ENCODE measurements around the gene CCS.
"Not testable (repeated sequence)": the region's sequence is repeated elsewhere in the genome, so short reads cannot be mapped to it uniquely, and the experiment has no call there.

The CCS gene

DNA sequence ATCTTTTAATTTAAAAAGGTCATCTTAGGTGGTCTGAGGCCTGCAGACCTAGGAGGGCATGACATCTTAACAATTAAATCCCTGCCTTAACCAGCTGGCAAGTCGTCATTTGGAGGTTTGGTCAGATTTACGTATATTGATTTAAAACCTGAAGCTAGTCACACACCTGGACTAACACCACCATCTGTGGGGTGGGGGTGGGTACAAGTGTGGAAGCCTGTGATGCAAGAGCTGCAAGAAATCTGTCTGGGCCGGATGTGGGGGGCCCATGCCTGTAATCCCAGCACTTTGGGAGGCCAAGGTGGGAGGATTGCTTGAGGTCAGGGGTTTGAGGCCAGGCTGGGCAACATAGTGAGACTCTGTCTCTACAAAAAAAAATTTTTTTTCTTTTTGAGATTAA, 11.7 kb upstream of the CCS start:
- DNase-seq (ENCODE audit: low read depth) = no peak
- H3K4me3 ChIP-seq (ENCODE audit: low read depth, low read length) = no peak overlapping the region
- TF ChIP-seq, protein P1, sequence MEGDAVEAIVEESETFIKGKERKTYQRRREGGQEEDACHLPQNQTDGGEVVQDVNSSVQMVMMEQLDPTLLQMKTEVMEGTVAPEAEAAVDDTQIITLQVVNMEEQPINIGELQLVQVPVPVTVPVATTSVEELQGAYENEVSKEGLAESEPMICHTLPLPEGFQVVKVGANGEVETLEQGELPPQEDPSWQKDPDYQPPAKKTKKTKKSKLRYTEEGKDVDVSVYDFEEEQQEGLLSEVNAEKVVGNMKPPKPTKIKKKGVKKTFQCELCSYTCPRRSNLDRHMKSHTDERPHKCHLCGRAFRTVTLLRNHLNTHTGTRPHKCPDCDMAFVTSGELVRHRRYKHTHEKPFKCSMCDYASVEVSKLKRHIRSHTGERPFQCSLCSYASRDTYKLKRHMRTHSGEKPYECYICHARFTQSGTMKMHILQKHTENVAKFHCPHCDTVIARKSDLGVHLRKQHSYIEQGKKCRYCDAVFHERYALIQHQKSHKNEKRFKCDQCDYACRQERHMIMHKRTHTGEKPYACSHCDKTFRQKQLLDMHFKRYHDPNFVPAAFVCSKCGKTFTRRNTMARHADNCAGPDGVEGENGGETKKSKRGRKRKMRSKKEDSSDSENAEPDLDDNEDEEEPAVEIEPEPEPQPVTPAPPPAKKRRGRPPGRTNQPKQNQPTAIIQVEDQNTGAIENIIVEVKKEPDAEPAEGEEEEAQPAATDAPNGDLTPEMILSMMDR (IDR thresholded peaks at IDR 0.05; ENCODE audit: control insufficient read depth, extremely low read depth, insufficient read depth) = no peak

DNA sequence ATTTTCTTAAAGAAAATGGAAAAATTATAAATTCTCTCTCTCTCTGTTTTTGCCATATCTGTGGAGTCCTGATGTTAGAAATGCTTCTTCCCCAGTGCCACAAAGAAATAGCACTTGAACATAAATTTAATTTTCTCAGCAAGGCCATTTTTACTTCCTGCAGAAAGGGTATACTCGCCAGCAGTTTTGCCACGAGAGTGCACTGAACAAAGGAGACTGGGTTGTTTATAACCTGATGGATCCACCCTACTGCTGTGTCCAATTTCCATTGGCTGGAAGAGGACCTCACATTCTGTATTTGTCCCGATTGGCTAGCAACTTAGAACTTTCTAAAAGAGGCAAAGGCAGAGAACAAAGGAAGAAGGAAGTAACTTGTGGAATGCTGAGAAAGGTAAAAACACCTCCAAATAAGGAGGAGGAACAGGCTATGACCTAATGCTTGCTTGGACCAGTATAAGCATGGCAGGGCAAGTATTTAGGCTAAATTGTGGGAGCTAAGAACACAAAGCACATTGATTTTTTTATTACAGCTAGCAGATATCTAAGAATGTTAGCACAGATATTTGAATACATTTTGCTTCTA, 10.3 kb upstream of the CCS start:
- H3K4me3 ChIP-seq (ENCODE audit: low read depth, low read length); DNase-seq (ENCODE audit: low read depth): not testable (repeated sequence)

DNA sequence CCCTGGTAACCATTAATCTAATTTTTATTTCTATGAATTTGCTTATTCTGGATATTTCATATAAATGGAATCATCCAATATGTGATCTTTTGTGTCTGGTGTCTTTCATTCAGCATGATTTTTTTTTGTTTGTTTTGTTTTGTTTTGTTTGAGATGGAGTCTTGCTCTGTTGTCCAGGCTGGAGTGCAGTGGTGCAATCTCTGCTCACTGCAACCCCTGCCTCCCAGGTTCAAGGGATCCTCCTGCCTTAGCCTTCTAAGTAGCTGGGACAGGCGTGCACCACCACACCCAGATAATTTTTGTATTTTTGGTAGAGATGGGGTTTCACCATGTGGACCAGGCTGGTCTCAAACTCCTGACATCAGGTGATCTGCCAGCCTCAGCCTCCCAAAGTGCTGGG, 7.5 kb upstream of the CCS start:
- not testable (repeated sequence) for H3K4me3 ChIP-seq (ENCODE audit: low read depth, low read length); DNase-seq (ENCODE audit: low read depth)

DNA sequence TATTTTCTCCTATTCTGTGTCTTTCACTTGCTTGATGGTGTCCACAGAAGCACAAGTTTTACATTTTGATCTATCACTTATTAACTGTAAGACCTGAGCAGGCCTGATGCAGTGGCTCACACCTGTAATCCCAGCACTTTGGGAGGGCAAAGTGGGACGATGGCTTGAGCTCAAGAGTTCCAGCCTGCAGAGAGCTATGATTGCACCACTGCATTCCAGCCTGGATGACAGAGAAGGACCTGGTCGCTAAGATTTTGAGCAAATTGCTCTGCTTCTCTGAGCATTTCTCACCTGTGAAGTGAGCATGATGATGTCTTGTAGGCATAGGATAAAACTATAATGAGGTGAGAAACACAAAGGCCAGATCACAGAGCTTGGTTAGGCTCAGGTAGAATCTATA, 6.8 kb upstream of the CCS start:
- DNase-seq (ENCODE audit: low read depth) = no peak
- H3K4me3 ChIP-seq (ENCODE audit: low read depth, low read length) = no peak overlapping the region
- TF ChIP-seq, protein P1 (IDR thresholded peaks at IDR 0.05; ENCODE audit: control insufficient read depth, extremely low read depth, insufficient read depth) = no peak

DNA sequence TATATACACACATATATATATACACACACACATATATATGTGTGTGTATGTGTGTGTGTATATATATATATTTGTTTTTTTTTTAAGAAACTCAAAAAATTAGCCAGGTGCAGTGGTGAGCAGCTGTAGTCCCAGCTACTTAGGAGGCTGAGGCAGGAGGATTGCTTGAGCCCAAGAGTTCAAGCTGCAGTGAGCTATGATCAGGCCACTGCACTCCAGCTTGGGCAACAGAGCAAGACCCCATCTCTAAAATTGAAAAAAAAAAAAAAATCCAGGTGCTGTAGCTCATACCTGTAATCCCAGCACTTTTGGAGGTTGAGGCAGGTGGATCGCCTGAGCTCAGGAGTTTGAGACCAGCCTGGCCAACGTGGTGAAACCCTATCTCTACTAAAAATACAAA, 3.7 kb upstream of the CCS start:
- not testable (repeated sequence) for H3K4me3 ChIP-seq (ENCODE audit: low read depth, low read length); DNase-seq (ENCODE audit: low read depth)

DNA sequence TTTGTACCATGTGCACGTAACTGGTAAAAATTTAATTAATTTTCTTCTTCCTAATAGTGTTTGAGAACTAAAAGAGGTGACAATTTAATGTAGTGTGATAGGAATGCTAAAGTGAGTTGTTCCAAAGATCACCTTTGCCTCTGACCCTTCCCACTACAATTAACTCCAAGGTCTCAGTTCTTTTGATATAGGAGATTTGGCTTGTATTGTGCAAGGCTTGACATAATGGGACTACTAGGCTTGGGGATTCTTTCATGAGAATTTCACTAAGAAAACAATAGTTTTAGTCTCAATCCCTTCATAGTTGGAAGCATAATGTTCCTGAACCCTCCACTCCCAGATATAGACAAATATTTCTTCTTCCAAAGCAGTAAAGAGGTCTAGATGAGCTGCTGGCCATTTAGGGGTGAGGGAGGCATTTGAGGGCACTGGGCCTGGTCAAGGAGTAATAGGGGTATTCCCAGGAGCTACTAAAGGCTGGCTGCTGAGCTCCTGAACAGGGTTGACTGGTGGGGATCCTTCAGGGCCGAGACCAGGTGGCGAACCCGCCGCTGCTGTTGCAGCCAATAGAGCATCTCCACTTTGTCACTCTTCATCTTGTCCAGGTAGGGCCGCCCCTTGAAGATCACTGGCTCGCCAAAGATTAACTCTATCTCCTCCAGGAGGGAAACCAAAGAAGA, 2.8 kb upstream of the CCS start:
- TF ChIP-seq, protein P1 (IDR thresholded peaks at IDR 0.05; ENCODE audit: control insufficient read depth, extremely low read depth, insufficient read depth) = no peak
- no peak for DNase-seq (ENCODE audit: low read depth)
- H3K4me3 ChIP-seq (ENCODE audit: low read depth, low read length) = no peak overlapping the region

DNA sequence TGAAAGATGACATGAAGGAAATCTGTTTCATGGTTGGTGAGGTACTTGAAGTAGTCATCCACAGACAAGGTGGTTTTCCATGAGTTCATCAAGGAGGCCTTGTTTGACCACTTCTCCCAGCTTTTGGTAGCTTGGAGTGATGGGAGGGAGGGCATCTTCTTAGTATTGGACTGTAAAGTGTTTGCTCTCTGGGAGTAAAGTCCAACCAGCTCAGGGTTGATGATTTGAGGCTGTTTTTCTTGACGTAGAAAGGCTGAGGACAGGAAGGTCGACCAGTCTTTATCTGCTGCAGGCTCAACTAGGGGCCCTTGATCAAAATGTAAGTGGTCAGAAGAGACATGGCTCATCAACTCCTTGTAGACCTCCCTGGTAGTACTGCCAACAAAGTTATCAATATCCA, 1.8 kb upstream of the CCS start:
- TF ChIP-seq, protein P1 (IDR thresholded peaks at IDR 0.05; ENCODE audit: control insufficient read depth, extremely low read depth, insufficient read depth) = no peak
- H3K4me3 ChIP-seq (ENCODE audit: low read depth, low read length) = no peak overlapping the region
- DNase-seq (ENCODE audit: low read depth) = no peak

DNA sequence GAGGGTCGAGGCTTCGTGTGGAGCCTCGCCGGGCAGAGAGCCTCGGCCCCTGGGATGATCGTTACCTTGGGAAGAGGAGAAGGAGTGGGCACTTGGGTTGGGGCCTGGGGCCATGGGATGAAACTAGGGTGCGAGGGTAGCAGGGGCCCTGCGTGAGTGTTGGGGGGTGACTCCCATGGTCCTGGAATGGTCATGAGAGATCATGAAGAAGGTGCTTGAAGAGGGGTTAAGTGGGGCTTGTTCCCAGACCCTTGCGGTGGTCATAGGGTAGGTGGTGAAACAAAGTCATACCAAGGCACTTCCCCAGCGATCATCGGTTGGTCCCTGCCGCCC, 284 bp downstream of the CCS start:
- DNase-seq (ENCODE audit: low read depth) = no peak
- TF ChIP-seq, protein P1 (IDR thresholded peaks at IDR 0.05; ENCODE audit: control insufficient read depth, extremely low read depth, insufficient read depth) = no peak

More for the DNA sequence above, 284 bp downstream of the CCS start:
- peak overlapping the region; percentile 94 for H3K4me3 ChIP-seq (ENCODE audit: low read depth, low read length)
